H1 (cell line): ENCODE measurements around the gene GARNL3. TPM values are rescaled to one million over a fixed set of nuclear protein-coding genes. Genes with fewer than 3 reads are reported as not detected.

Source experiments
- CTCF ChIA-PET: fragments of 300-600 bp; sonication (Branson Sonifier 250); formaldehyde crosslinking; loops from one replicate; lab custom pipeline; 2021; ENCODE audit not compliant: partially characterized antibody; lab: Charles Lee
- POLR2A ChIA-PET: fragments of 300-600 bp; sonication (Branson Sonifier 250); formaldehyde crosslinking; loops from one replicate; lab custom pipeline; 2021; ENCODE audit warnings: inconsistent platforms; ENCODE audit not compliant: partially characterized antibody; lab: Charles Lee
- DNase-seq, 2 experiments: peaks; one replicate each; pipeline versions ENCODE4 v3.0.0 to v3.0.0-alpha.2; 2010 to 2022; ENCODE audit warnings: low spot score in 2 of 2, low read depth in 1 of 2, mixed read lengths in 1 of 2
- FAIRE-seq: peaks from 2 replicates; lab custom pipeline; 2011; peaks lifted over from hg19 to GRCh38; lab: Jason Lieb, UNC
- H2AFZ ChIP-seq: 2 replicates; pipeline ENCODE4 v1.8.1; 2012; ENCODE audit warnings: low read length, inconsistent platforms
- H2AK5ac ChIP-seq: 2 replicates; pipeline ENCODE4 v1.6.1; 2013; ENCODE audit warnings: low read depth, low read length
- H2BK120ac ChIP-seq: replicated peaks from 2 replicates; pipeline ENCODE3; 2013; ENCODE audit warnings: low read depth, low read length, inconsistent platforms
- H2BK12ac ChIP-seq: 2 replicates; pipeline ENCODE4 v1.6.1; 2013; ENCODE audit warnings: low read depth, low read length
- H2BK15ac ChIP-seq: 2 replicates; pipeline ENCODE4 v1.6.1; 2013; ENCODE audit warnings: low read length
- H2BK20ac ChIP-seq: 2 replicates; pipeline ENCODE4 v1.6.1; 2013; ENCODE audit warnings: low read length
- H2BK5ac ChIP-seq: 2 replicates; pipeline ENCODE4 v1.6.1; 2013; ENCODE audit warnings: low read depth, low read length
- H3K14ac ChIP-seq: 2 replicates; pipeline ENCODE4 v1.6.1; 2013; ENCODE audit warnings: inconsistent platforms; ENCODE audit not compliant: insufficient read length
- H3K18ac ChIP-seq: 2 replicates; pipeline ENCODE4 v1.6.1; 2013; ENCODE audit warnings: low read length; ENCODE audit errors: extremely low read depth
- H3K23ac ChIP-seq: 2 replicates; pipeline ENCODE4 v1.6.1; 2013; ENCODE audit warnings: inconsistent platforms; ENCODE audit not compliant: insufficient read length
- H3K23me2 ChIP-seq: 2 replicates; pipeline ENCODE4 v1.6.1; 2013; ENCODE audit warnings: low read depth, low read length
- H3K27ac ChIP-seq: 2 replicates; pipeline ENCODE4 v1.6.1; 2011; ENCODE audit warnings: low read depth, low read length, inconsistent platforms
- H3K27me3 ChIP-seq, 4 experiments: replicated peaks in 1 of 4; 1 replicate in 1 of 4; 2 replicates in 3 of 4; pipeline versions ENCODE4 v1.6.1 to v1.8.1; 2011 to 2013; ENCODE audit warnings: low read length in 3 of 4, mild to moderate bottlenecking in 3 of 4, inconsistent platforms in 2 of 4, mixed read lengths in 2 of 4, moderate library complexity in 1 of 4; ENCODE audit not compliant: control insufficient read depth in 3 of 4, insufficient read depth in 3 of 4; ENCODE audit errors: extremely low read depth in 1 of 4
- H3K36me3 ChIP-seq, 4 experiments: 2 replicates each; pipeline versions ENCODE4 v1.6.1 to v1.8.1; 2011 to 2013; ENCODE audit warnings: mild to moderate bottlenecking in 4 of 4, low read length in 3 of 4, moderate library complexity in 2 of 4, control low read depth in 1 of 4, inconsistent platforms in 1 of 4; ENCODE audit not compliant: insufficient read depth in 4 of 4, control insufficient read depth in 2 of 4
- H3K4ac ChIP-seq: replicated peaks from 2 replicates; pipeline ENCODE3; 2013; ENCODE audit warnings: low read length, low read depth, mixed read lengths, inconsistent platforms; ENCODE audit not compliant: insufficient read length
- H3K4me1 ChIP-seq, 4 experiments: replicated peaks in 1 of 4; 1 replicate in 1 of 4; 2 replicates in 3 of 4; pipeline versions ENCODE4 v1.6.1 to v1.8.1; 2011 to 2013; ENCODE audit warnings: low read length in 3 of 4, inconsistent platforms in 2 of 4, mixed read lengths in 1 of 4; ENCODE audit not compliant: insufficient read depth in 4 of 4, control insufficient read depth in 3 of 4
- H3K4me2 ChIP-seq, 2 experiments: 2 replicates each; pipeline versions ENCODE4 v1.6.1 to v1.8.1; 2011 to 2013; ENCODE audit warnings: low read depth in 2 of 2, low read length in 2 of 2, control low read depth in 1 of 2, inconsistent platforms in 1 of 2, mild to moderate bottlenecking in 1 of 2; ENCODE audit not compliant: insufficient read depth in 1 of 2
- H3K4me3 ChIP-seq, 4 experiments: fragments of 200-600, 300-600 bp in 1 of 4; sonication (generic), shearing (Covaris generic), sonication (Bioruptor Twin) in 1 of 4; 2 replicates each; pipeline versions ENCODE4 v1.5.1 to v1.8.1; 2011 to 2016; ENCODE audit warnings: low read length in 4 of 4, low read depth in 3 of 4, control low read depth in 2 of 4, inconsistent platforms in 2 of 4, mild to moderate bottlenecking in 2 of 4, mixed read lengths in 1 of 4, moderate library complexity in 1 of 4; ENCODE audit not compliant: insufficient read depth in 2 of 4; ENCODE audit errors: extremely low read depth in 1 of 4
- H3K56ac ChIP-seq: replicated peaks from 2 replicates; pipeline ENCODE3; 2013; ENCODE audit warnings: low read depth, mild to moderate bottlenecking, mixed read lengths, low read length, inconsistent platforms; ENCODE audit not compliant: insufficient read length
- H3K79me1 ChIP-seq: 2 replicates; pipeline ENCODE4 v1.6.1; 2013; ENCODE audit warnings: low read depth, low read length, control low read depth
- H3K79me2 ChIP-seq, 2 experiments: 2 replicates each; pipeline versions ENCODE4 v1.6.1 to v1.8.1; 2012 to 2013; ENCODE audit warnings: low read length in 2 of 2, mild to moderate bottlenecking in 2 of 2, inconsistent platforms in 1 of 2; ENCODE audit not compliant: insufficient read depth in 2 of 2, control insufficient read depth in 1 of 2
- H3K9ac ChIP-seq, 4 experiments: replicated peaks in 1 of 4; 1 replicate in 1 of 4; 2 replicates in 3 of 4; pipeline versions ENCODE4 v1.6.1 to v1.8.1; 2011 to 2013; ENCODE audit warnings: low read depth in 3 of 4, low read length in 3 of 4, control low read depth in 2 of 4, mild to moderate bottlenecking in 2 of 4, moderate library complexity in 2 of 4, inconsistent platforms in 1 of 4; ENCODE audit errors: extremely low read depth in 1 of 4
- H3K9me3 ChIP-seq, 2 experiments: 2 replicates each; pipeline versions ENCODE4 v1.6.1 to v1.8.1; 2012 to 2013; ENCODE audit warnings: mild to moderate bottlenecking in 2 of 2, moderate library complexity in 2 of 2, control low read depth in 1 of 2, inconsistent platforms in 1 of 2, low read depth in 1 of 2, low read length in 1 of 2, mixed read lengths in 1 of 2; ENCODE audit not compliant: insufficient read depth in 2 of 2
- H4K20me1 ChIP-seq, 2 experiments: replicated peaks in 1 of 2; 2 replicates each; pipeline versions ENCODE3 to v1.8.1; 2011 to 2013; ENCODE audit warnings: inconsistent platforms in 2 of 2, low read length in 2 of 2, mild to moderate bottlenecking in 1 of 2; ENCODE audit not compliant: insufficient read depth in 2 of 2, control insufficient read depth in 1 of 2
- H4K5ac ChIP-seq: 2 replicates; pipeline ENCODE4 v1.6.1; 2013; ENCODE audit warnings: low read length, low read depth, mixed read lengths, inconsistent platforms; ENCODE audit not compliant: insufficient read length
- H4K8ac ChIP-seq: 2 replicates; pipeline ENCODE4 v1.8.0; 2013; ENCODE audit warnings: mild to moderate bottlenecking, moderate library complexity, low read length, inconsistent platforms; ENCODE audit not compliant: insufficient read depth; ENCODE audit errors: extremely low read depth
- H4K91ac ChIP-seq: replicated peaks from 2 replicates; pipeline ENCODE3; 2013; ENCODE audit warnings: low read length, mixed read lengths, inconsistent platforms; ENCODE audit not compliant: insufficient read length
- CHD2 ChIP-seq: IDR thresholded peaks from 2 replicates; pipeline ENCODE4 v1.6.1; 2012; ENCODE audit warnings: low read length, improper control_type of control experiment
- TBP ChIP-seq: IDR thresholded peaks from 2 replicates; pipeline ENCODE4 v1.6.1; 2011; ENCODE audit warnings: low read depth, low read length, improper control_type of control experiment
- WGBS, 2 experiments: shearing (Covaris generic) in 1 of 2; methylation state at CpG; one replicate each; pipeline versions ENCODE4 v1.1.6 to v1.1.7; 2013 to 2015; ENCODE audit warnings: low lambda C conversion rate in 2 of 2, mixed read lengths in 2 of 2, inconsistent platforms in 1 of 2, low coverage in 1 of 2, missing lambda C conversion rate in 1 of 2; ENCODE audit not compliant: insufficient replicate concordance in 2 of 2, insufficient coverage in 1 of 2, insufficient read length in 1 of 2; ENCODE audit errors: extremely low coverage in 1 of 2, missing lambda C conversion rate in 1 of 2; 5-methylcytosine and 5-hydroxymethylcytosine counted together
- polyA plus RNA-seq, 7 experiments: library from polyadenylated mRNA; depleted of rRNA in 3 of 7; stranded (reverse) in 5 of 7; unstranded in 2 of 7; fragments of >200 nt in 5 of 7; fragments of 200-250 nt in 2 of 7; gene quantifications; 1 replicate in 5 of 7; 2 replicates in 1 of 7; 4 replicates in 1 of 7; pipeline versions ENCODE4 v1.2.1 to v1.2.3, GENCODE V29; 2011 to 2013; ENCODE audit warnings: missing spikeins in 2 of 7, mixed read lengths in 2 of 7
- total RNA-seq: library from RNA; stranded (reverse); fragmentation: NEBNext Ultra II Directional; extraction: Animal tissue kit (Norgen Biotek cat#: 25700); gene quantifications from 2 replicates; pipeline ENCODE4 v1.2.1, GENCODE V29; 2021

GARNL3 gene
- total and polyA plus RNA-seq, 2 of the 8 experiments (the other 6 are each of a cell fraction or from before 2014, with no cell fraction given), result 6.5 to 18.3 TPM

DNA sequence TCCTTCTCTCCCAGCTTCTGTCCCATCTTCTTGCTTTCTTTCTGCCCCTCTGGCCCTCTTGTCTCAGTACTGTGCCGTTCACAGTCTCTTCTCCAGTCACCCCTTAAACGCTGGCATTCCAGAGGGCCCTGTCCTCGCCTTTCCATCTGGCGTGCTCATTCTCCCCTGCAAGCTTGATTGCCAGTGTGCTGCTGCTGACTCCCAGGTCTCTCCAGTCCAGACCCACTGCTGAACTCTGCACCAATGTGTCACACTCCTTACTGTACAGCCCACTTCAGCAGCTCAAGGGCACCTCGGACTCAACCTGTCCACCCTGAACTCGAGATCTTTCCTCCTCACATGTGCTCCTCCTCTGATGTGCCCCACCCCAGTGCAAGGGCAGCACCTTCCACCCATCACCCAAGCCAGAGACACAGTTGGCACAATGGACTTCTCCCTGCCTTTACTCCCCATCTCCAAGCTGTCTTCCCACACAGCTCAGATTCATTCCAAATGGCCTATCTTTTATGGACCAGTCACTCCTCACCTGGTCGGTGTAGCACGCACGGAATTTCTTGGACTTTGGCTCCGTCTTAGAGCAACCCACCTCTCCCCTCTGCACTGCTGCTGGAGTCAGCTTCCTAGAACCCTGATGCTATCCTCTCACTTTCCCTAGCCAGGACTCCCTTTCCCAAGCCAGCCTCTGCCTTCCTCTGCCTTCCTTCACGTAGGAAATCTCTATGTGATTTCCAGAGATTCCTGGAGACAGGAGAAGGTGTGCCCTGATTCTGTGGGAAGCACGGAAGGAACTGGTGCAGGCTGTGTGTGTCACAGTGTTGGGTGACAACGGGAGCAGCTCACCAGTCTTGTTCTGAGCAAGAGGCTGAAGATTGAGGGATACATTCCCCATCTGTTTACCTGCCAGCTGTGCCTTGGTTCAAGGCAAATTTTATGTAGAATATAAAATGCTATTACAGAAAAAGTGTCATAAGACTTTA is 106.4 kb downstream of the GARNL3 start:
- no peaks in the 10 kb centered on the region for H3K79me1 ChIP-seq
- peak in 1 of 2 experiments; percentile 43 for DNase-seq
- no peak overlapping the region for H2BK120ac ChIP-seq
- H2BK5ac ChIP-seq, result no peak overlapping the region
- H3K9ac ChIP-seq, result no peak overlapping the region; a peak in 1 of 7 replicates
- no peak overlapping the region for H3K4ac ChIP-seq
- H4K8ac ChIP-seq, result no peak overlapping the region
- H3K23me2 ChIP-seq, result no peaks in the 10 kb centered on the region
- no peaks in the 10 kb centered on the region for H4K20me1 ChIP-seq
- no peak overlapping the region for H2AFZ ChIP-seq
- H3K23ac ChIP-seq, result no peak overlapping the region
- no peak overlapping the region for H3K14ac ChIP-seq
- H2BK20ac ChIP-seq, result no peak overlapping the region
- H3K4me2 ChIP-seq, result no peak overlapping the region
- H3K27me3 ChIP-seq, result no peaks in the 10 kb centered on the region
- peaks cover 0 to 8% (median 1%) of the 10 kb centered on the region in 4 experiments; a peak in 4 of 7 replicates for H3K4me1 ChIP-seq
- CTCF ChIA-PET, result interaction anchor here (1.0 to 4.8 kb wide), 10 partner anchors 9 to 59 kb away, joined by 3 to 33 read pairs (median 4); no protein-coding TSS in a partner anchor
- H3K9me3 ChIP-seq, result no peaks in the 10 kb centered on the region
- WGBS, 2 experiments, result 87% methylated on average over 13 of the region's 13 CpGs; no CpG with 5 or more reads in 1 of the 2 experiments
- H3K79me2 ChIP-seq, result no peaks in the 10 kb centered on the region
- H2BK12ac ChIP-seq, result no peak overlapping the region
- H3K4me3 ChIP-seq, result no peak overlapping the region
- H3K27ac ChIP-seq, result no peak overlapping the region
- H4K91ac ChIP-seq, result no peak overlapping the region
- no peak overlapping the region for H3K56ac ChIP-seq
- no peak overlapping the region for H4K5ac ChIP-seq
- FAIRE-seq, result no peak
- no peak overlapping the region for H3K18ac ChIP-seq
- no peaks in the 10 kb centered on the region for H3K36me3 ChIP-seq
- POLR2A ChIA-PET, result interaction anchor here (0.7 to 3.3 kb wide), 6 partner anchors 9 to 18 kb away, joined by 3 to 11 read pairs (median 4); no protein-coding TSS in a partner anchor
- H2AK5ac ChIP-seq, result no peak overlapping the region
- H2BK15ac ChIP-seq, result no peak overlapping the region; the same call in 1 of the 2 replicates
- no peak for TF ChIP-seq CHD2
- no peak for TF ChIP-seq TBP
